Lower lobe of right lung (tissue), 2 donors: ENCODE data around the gene DUSP3. TPM values are rescaled to one million over a fixed set of nuclear protein-coding genes. Genes with fewer than 3 reads are reported as not detected.

Experiments
- ATAC-seq, 2 donors: fragments of 200-7000 bp; cut with Tn5 transposase; one replicate each; pipeline ENCODE4 v1.9.1; 2020 to 2022; ENCODE audit warnings: mild to moderate bottlenecking in 2 of 2, moderate library complexity in 2 of 2
- DNase-seq: peaks from one replicate; pipeline ENCODE4 v3.0.0-alpha.2; 2020
- H3K27ac ChIP-seq: fragments of 200-600 bp; one replicate; pipeline ENCODE4 v1.8.0; 2022
- H3K27me3 ChIP-seq: fragments of 200-600 bp; one replicate; pipeline ENCODE4 v1.8.0; 2022; ENCODE audit warnings: low read depth
- H3K36me3 ChIP-seq: fragments of 200-600 bp; one replicate; pipeline ENCODE4 v1.8.0; 2022; ENCODE audit warnings: mild to moderate bottlenecking
- H3K4me1 ChIP-seq: fragments of 200-600 bp; one replicate; pipeline ENCODE4 v1.8.0; 2022
- H3K4me3 ChIP-seq: fragments of 200-600 bp; one replicate; pipeline ENCODE4 v1.8.0; 2022; ENCODE audit warnings: mild to moderate bottlenecking
- H3K9me3 ChIP-seq: fragments of 200-600 bp; one replicate; pipeline ENCODE4 v1.8.0; 2022
- CTCF ChIP-seq: fragments of 200-600 bp; IDR thresholded peaks from one replicate; pipeline ENCODE4 v1.8.0; 2022; ENCODE audit warnings: antibody characterized with exemption, mild to moderate bottlenecking
- intact Hi-C: fragments of 100-400 bp; cut with DNase I; formaldehyde crosslinking; loops from one replicate; pipeline ENCODE4 v1.11.0; 2022
- total RNA-seq: library from RNA; stranded (reverse); fragmentation: NEBNext Ultra II Directional; extraction: Animal tissue kit (Norgen Biotek cat#: 25700); gene quantifications from one replicate; pipeline ENCODE4 v1.2.1, GENCODE V29; 2021
- donor health status: DM: no; HTN: yes; CAD: no; lungs with severe emphysema.

The DUSP3 gene
- total RNA-seq, 1 donor from 2014 or later, result 92.9 TPM

GRCh38 chr17:43745541-43745940 is 33.2 kb downstream of the DUSP3 start:
- intact Hi-C loops, result no loop called here
- no peak overlapping the region for H3K4me3 ChIP-seq
- DNase-seq (no peak), ATAC-seq (no peak)
- H3K27ac ChIP-seq, result peak overlapping the region; percentile 14
- peaks cover 14% of the 10 kb centered on the region for H3K4me1 ChIP-seq
- TF ChIP-seq CTCF, result no peak
- H3K27me3 ChIP-seq, result peaks cover 4% of the 10 kb centered on the region
- no peaks in the 10 kb centered on the region for H3K9me3 ChIP-seq
- H3K36me3 ChIP-seq, result no peaks in the 10 kb centered on the region

- no peak overlapping the region for H3K27ac ChIP-seq
- intact Hi-C loops, result no loop called here
- H3K36me3 ChIP-seq, result no peaks in the 10 kb centered on the region
- H3K27me3 ChIP-seq, result no peaks in the 10 kb centered on the region
- no peak overlapping the region for H3K4me3 ChIP-seq
- ATAC-seq, result no peak
- DNase-seq, result no peak
- TF ChIP-seq CTCF, result no peak
- peaks cover 13% of the 10 kb centered on the region for H3K4me1 ChIP-seq
- no peaks in the 10 kb centered on the region for H3K9me3 ChIP-seq
Measured at GRCh38 chr17:43741636-43742035, 37.1 kb downstream of the DUSP3 start.

GRCh38 chr17:43740541-43740940 is 38.2 kb downstream of the DUSP3 start:
- intact Hi-C loops, result no loop called here
- H3K9me3 ChIP-seq, result no peaks in the 10 kb centered on the region
- ATAC-seq (no peak), DNase-seq (no peak)
- H3K4me1 ChIP-seq, result peaks cover 2% of the 10 kb centered on the region
- no peaks in the 10 kb centered on the region for H3K27me3 ChIP-seq
- H3K36me3 ChIP-seq, result no peaks in the 10 kb centered on the region
- no peak overlapping the region for H3K4me3 ChIP-seq
- no peak overlapping the region for H3K27ac ChIP-seq
- TF ChIP-seq CTCF, result no peak

GRCh38 chr17:43737722-43738121 is 41.1 kb downstream of the DUSP3 start:
- Histone ChIP-seq H3K27me3 (no peaks in the 10 kb centered on the region), H3K9me3 (no peaks in the 10 kb centered on the region), H3K27ac (no peak overlapping the region), H3K4me1 (no peaks in the 10 kb centered on the region), H3K36me3 (no peaks in the 10 kb centered on the region), H3K4me3 (no peak overlapping the region)
- no peak for TF ChIP-seq CTCF
- ATAC-seq (no peak), DNase-seq (no peak)
- intact Hi-C loops, result no loop called here

GRCh38 chr17:43736389-43736788 is 42.4 kb downstream of the DUSP3 start:
- Histone ChIP-seq H3K27me3 (no peaks in the 10 kb centered on the region), H3K36me3 (no peaks in the 10 kb centered on the region), H3K27ac (no peak overlapping the region), H3K4me1 (no peaks in the 10 kb centered on the region), H3K9me3 (no peaks in the 10 kb centered on the region), H3K4me3 (no peak overlapping the region)
- intact Hi-C loops, result no loop called here
- ATAC-seq (no peak), DNase-seq (no peak)
- TF ChIP-seq CTCF, result no peak

GRCh38 chr17:43734376-43734775 is 44.4 kb downstream of the DUSP3 start:
- Histone ChIP-seq H3K9me3 (no peaks in the 10 kb centered on the region), H3K4me3 (no peak overlapping the region), H3K36me3 (no peaks in the 10 kb centered on the region), H3K27ac (peak overlapping the region; percentile 9), H3K4me1 (no peaks in the 10 kb centered on the region), H3K27me3 (no peaks in the 10 kb centered on the region)
- intact Hi-C loops, result no loop called here
- no peak for DNase-seq
- no peak for TF ChIP-seq CTCF
- no peak for ATAC-seq
